Vagina (tissue), 2 donors: ENCODE results near the gene PTTG1.

Source experiments
- POLR2A ChIP-seq, 2 donors: fragments of 450-650 bp; IDR thresholded peaks; one replicate each; pipeline ENCODE4 v1.6.1; 2017; ENCODE audit warnings: antibody characterized with exemption in 2 of 2, mild to moderate bottlenecking in 2 of 2, moderate library complexity in 2 of 2
- POLR2AphosphoS5 ChIP-seq, 2 donors: sonication (generic); formaldehyde crosslinking; IDR thresholded peaks; one replicate each; pipeline ENCODE4 v1.9.0; 2017; ENCODE audit warnings: antibody characterized with exemption in 2 of 2, mild to moderate bottlenecking in 2 of 2, low read depth in 1 of 2; ENCODE audit not compliant: insufficient read depth in 1 of 2
- TF ChIP-seq, protein P1 (sequence below), 3 experiments: fragments of 450-650 bp in 2 of 3; fragments of 200-600 bp in 1 of 3; sonication (generic) in 1 of 3; IDR thresholded peaks; one replicate each; pipeline ENCODE4 v1.5.1; 2017 to 2019; ENCODE audit warnings: antibody characterized with exemption in 3 of 3, mild to moderate bottlenecking in 2 of 3, moderate library complexity in 2 of 3

DNA sequence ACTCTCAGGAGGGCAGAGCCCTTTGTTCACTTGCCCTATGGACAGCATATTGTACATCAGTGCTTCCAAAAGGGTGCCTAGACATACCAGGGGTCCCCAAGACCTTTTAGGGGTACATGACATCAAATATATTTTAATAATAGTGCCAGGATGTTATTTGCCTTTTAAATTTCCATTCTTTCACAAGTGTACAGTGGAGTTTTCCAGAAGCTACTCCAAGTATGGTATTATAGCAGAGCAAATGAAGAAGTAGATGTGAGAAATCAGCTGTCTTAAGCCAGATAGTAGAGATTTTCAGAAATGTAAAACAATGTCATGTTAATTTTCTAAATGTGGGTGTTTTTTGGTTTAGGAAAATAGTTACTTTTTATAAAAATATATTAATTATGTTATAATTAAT is 15.6 kb downstream of the PTTG1 start:
- TF ChIP-seq, protein P1, sequence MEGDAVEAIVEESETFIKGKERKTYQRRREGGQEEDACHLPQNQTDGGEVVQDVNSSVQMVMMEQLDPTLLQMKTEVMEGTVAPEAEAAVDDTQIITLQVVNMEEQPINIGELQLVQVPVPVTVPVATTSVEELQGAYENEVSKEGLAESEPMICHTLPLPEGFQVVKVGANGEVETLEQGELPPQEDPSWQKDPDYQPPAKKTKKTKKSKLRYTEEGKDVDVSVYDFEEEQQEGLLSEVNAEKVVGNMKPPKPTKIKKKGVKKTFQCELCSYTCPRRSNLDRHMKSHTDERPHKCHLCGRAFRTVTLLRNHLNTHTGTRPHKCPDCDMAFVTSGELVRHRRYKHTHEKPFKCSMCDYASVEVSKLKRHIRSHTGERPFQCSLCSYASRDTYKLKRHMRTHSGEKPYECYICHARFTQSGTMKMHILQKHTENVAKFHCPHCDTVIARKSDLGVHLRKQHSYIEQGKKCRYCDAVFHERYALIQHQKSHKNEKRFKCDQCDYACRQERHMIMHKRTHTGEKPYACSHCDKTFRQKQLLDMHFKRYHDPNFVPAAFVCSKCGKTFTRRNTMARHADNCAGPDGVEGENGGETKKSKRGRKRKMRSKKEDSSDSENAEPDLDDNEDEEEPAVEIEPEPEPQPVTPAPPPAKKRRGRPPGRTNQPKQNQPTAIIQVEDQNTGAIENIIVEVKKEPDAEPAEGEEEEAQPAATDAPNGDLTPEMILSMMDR (IDR thresholded peaks at IDR 0.05) = no peak
- TF ChIP-seq POLR2AphosphoS5 (IDR thresholded peaks at IDR 0.05; ENCODE audit: insufficient read depth in 1 of 2, low read depth in 1 of 2) = no peak
- no peak for TF ChIP-seq POLR2A (IDR thresholded peaks at IDR 0.05)
